H9 (cell line): ENCODE results near the gene TMEM254. TPM values are rescaled to one million over a fixed set of nuclear protein-coding genes. Genes with fewer than 3 reads are reported as not detected.

Source experiments
- DNase-seq: peaks from one replicate; pipeline ENCODE4 v3.0.0-alpha.2; 2017
- H2AFZ ChIP-seq: one replicate; pipeline ENCODE4 v1.6.1; 2013; ENCODE audit warnings: mild to moderate bottlenecking, low read length, control low read depth, moderate library complexity
- H2AK5ac ChIP-seq: 2 replicates; pipeline ENCODE4 v1.6.1; 2013; ENCODE audit warnings: low read length, control low read depth, mixed read lengths; ENCODE audit not compliant: insufficient read length
- H2BK120ac ChIP-seq: one replicate; pipeline ENCODE4 v1.6.1; 2013; ENCODE audit warnings: low read depth, mild to moderate bottlenecking, low read length, control low read depth, inconsistent platforms; ENCODE audit not compliant: poor library complexity, severe bottlenecking
- H2BK12ac ChIP-seq: 2 replicates; pipeline ENCODE4 v1.6.1; 2013; ENCODE audit warnings: low read length, control low read depth, mixed read lengths, low read depth; ENCODE audit not compliant: insufficient read length
- H2BK15ac ChIP-seq: 2 replicates; pipeline ENCODE4 v1.6.1; 2013; ENCODE audit warnings: low read depth, low read length, control low read depth
- H2BK20ac ChIP-seq: one replicate; pipeline ENCODE4 v1.6.1; 2013; ENCODE audit warnings: low read depth, mild to moderate bottlenecking, low read length, control low read depth, inconsistent platforms; ENCODE audit not compliant: poor library complexity, severe bottlenecking
- H2BK5ac ChIP-seq: 2 replicates; pipeline ENCODE4 v1.6.1; 2013; ENCODE audit warnings: low read length, control low read depth, mixed read lengths; ENCODE audit not compliant: insufficient read length
- H3K14ac ChIP-seq: 2 replicates; pipeline ENCODE4 v1.6.1; 2013; ENCODE audit warnings: low read length, control low read depth; ENCODE audit not compliant: insufficient read depth
- H3K18ac ChIP-seq: 2 replicates; pipeline ENCODE4 v1.6.1; 2013; ENCODE audit warnings: low read depth, mild to moderate bottlenecking, mixed read lengths, low read length, control low read depth; ENCODE audit not compliant: insufficient read length
- H3K23ac ChIP-seq: 2 replicates; pipeline ENCODE4 v1.6.1; 2013; ENCODE audit warnings: low read length, control low read depth, mixed read lengths, low read depth; ENCODE audit not compliant: insufficient read length
- H3K23me2 ChIP-seq: 2 replicates; pipeline ENCODE4 v1.6.1; 2013; ENCODE audit warnings: low read depth, mild to moderate bottlenecking, mixed read lengths, low read length, control low read depth; ENCODE audit not compliant: insufficient read length, poor library complexity, severe bottlenecking
- H3K27ac ChIP-seq: 2 replicates; pipeline ENCODE4 v1.5.1; 2013; ENCODE audit warnings: low read length, control low read depth, mixed read lengths, low read depth; ENCODE audit not compliant: insufficient read length
- H3K27me3 ChIP-seq: 2 replicates; pipeline ENCODE4 v1.6.1; 2013; ENCODE audit warnings: low read length, control low read depth, inconsistent platforms; ENCODE audit not compliant: insufficient read depth
- H3K4ac ChIP-seq: 2 replicates; pipeline ENCODE4 v1.6.1; 2013; ENCODE audit warnings: low read depth, mild to moderate bottlenecking, control low read depth, inconsistent platforms, low read length, moderate library complexity
- H3K4me1 ChIP-seq: 2 replicates; pipeline ENCODE4 v1.6.1; 2013; ENCODE audit warnings: low read length, control low read depth, inconsistent platforms; ENCODE audit not compliant: insufficient read depth
- H3K4me2 ChIP-seq: 2 replicates; pipeline ENCODE4 v1.6.1; 2013; ENCODE audit warnings: low read length, control low read depth, mixed read lengths; ENCODE audit not compliant: insufficient read length, insufficient read depth
- H3K56ac ChIP-seq: 2 replicates; pipeline ENCODE4 v1.6.1; 2013; ENCODE audit warnings: low read depth, mild to moderate bottlenecking, mixed read lengths, low read length, control low read depth; ENCODE audit not compliant: insufficient read length
- H3K79me1 ChIP-seq: 2 replicates; pipeline ENCODE4 v1.6.1; 2013; ENCODE audit warnings: low read depth, mild to moderate bottlenecking, moderate library complexity, low read length, control low read depth, inconsistent platforms; ENCODE audit not compliant: insufficient read depth, poor library complexity, severe bottlenecking
- H3K79me2 ChIP-seq: 2 replicates; pipeline ENCODE4 v1.6.1; 2013; ENCODE audit warnings: low read length, control low read depth, inconsistent platforms; ENCODE audit not compliant: insufficient read depth
- H3K9ac ChIP-seq: 2 replicates; pipeline ENCODE4 v1.6.1; 2013; ENCODE audit warnings: low read length, control low read depth, mixed read lengths; ENCODE audit not compliant: insufficient read length; ENCODE audit errors: extremely low read depth
- H3K9me3 ChIP-seq: one replicate; pipeline ENCODE4 v1.6.1; 2013; ENCODE audit warnings: low read depth, low read length, inconsistent platforms; ENCODE audit not compliant: control insufficient read depth
- H3T11ph ChIP-seq: one replicate; pipeline ENCODE4 v1.6.1; 2013; ENCODE audit warnings: mild to moderate bottlenecking, low read length, control low read depth, inconsistent platforms
- H4K20me1 ChIP-seq: one replicate; pipeline ENCODE4 v1.6.1; 2013; ENCODE audit not compliant: control insufficient read depth, insufficient read length, insufficient read depth
- H4K5ac ChIP-seq: 2 replicates; pipeline ENCODE4 v1.6.1; 2013; ENCODE audit warnings: low read depth, mild to moderate bottlenecking, mixed read lengths, low read length, control low read depth; ENCODE audit not compliant: insufficient read length
- H4K8ac ChIP-seq: replicated peaks from 2 replicates; pipeline ENCODE4 v1.6.1; 2013; ENCODE audit warnings: low read length, control low read depth, mixed read lengths, low read depth; ENCODE audit not compliant: insufficient read length
- H4K91ac ChIP-seq: 2 replicates; pipeline ENCODE4 v1.6.1; 2013; ENCODE audit warnings: low read depth, mild to moderate bottlenecking, moderate library complexity, mixed read lengths, low read length, control low read depth; ENCODE audit not compliant: insufficient read length
- H3K27ac Mint-ChIP-seq, 3 experiments: 2 replicates in 2 of 3; 3 replicates in 1 of 3; pipeline ENCODE4 v1.8.0; 2020 to 2021; ENCODE audit warnings: mixed read lengths in 3 of 3, mild to moderate bottlenecking in 1 of 3, moderate library complexity in 1 of 3
- H3K27me3 Mint-ChIP-seq: 2 replicates; pipeline ENCODE4 v1.8.0; 2021; ENCODE audit warnings: low read depth, mild to moderate bottlenecking, moderate library complexity, mixed read lengths
- H3K36me3 Mint-ChIP-seq, 3 experiments: 2 replicates in 2 of 3; 3 replicates in 1 of 3; pipeline ENCODE4 v1.8.0; 2020 to 2021; ENCODE audit warnings: low read depth in 3 of 3, mixed read lengths in 3 of 3; ENCODE audit not compliant: insufficient read depth in 1 of 3
- H3K4me1 Mint-ChIP-seq, 2 experiments: 2 replicates each; pipeline ENCODE4 v1.8.0; 2020; ENCODE audit warnings: mixed read lengths in 2 of 2
- H3K4me3 Mint-ChIP-seq, 2 experiments: 2 replicates in 1 of 2; 3 replicates in 1 of 2; pipeline ENCODE4 v1.8.0; 2020 to 2021; ENCODE audit warnings: mild to moderate bottlenecking in 2 of 2, mixed read lengths in 2 of 2, moderate library complexity in 1 of 2
- H3K9me3 Mint-ChIP-seq, 2 experiments: 2 replicates in 1 of 2; 3 replicates in 1 of 2; pipeline ENCODE4 v1.8.0; 2020; ENCODE audit warnings: mild to moderate bottlenecking in 2 of 2, mixed read lengths in 2 of 2, moderate library complexity in 1 of 2
- WGBS: extraction: QIAGEN DNeasy Blood & Tissue Kit; methylation state at CpG from one replicate; pipeline ENCODE4 v1.1.7; 2013; ENCODE audit warnings: missing lambda C conversion rate, low lambda C conversion rate, mixed read lengths; ENCODE audit not compliant: insufficient read length; ENCODE audit errors: extremely low coverage; 5-methylcytosine and 5-hydroxymethylcytosine counted together
- total RNA-seq: library from RNA; stranded (reverse); gene quantifications from 2 replicates; pipeline ENCODE4 v1.2.1, GENCODE V29; 2021
- TF ChIP-seq, protein P1 (sequence below): fragments of 200-600 bp; sonication (generic); conservative IDR thresholded peaks from 3 replicates; pipeline ENCODE4 v1.8.0; 2021; ENCODE audit warnings: antibody characterized with exemption, mild to moderate bottlenecking

Gene TMEM254
- total RNA-seq, 1 experiment from 2014 or later = 20.3 TPM

DNA sequence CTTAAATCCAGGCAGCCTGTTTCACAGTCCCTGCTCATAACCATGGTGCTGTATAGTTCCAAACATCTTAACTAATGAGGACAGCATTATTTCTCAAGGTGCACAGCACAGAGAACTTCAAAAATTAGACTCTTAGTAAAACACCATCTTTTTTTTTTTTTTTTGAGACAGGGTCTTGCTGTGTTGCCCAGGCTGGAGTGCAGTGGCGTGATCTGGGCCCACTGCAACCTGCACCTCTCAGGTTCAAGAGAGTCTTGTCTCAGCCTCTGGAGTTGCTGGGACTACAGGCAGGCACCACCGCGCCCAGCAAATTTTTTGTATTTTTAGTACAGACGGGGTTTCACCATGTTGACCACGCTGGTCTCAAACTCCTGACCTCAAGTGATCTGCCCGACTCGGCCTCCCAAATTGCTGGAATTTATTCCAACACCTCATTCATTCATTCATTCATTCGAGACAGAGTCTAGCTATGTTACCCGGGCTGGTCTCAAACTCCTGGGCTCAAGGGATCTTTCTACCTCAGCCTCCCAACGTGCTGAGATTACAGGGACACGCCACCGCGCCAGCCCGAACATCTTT, 507 bp upstream of the TMEM254 start:
- Histone ChIP-seq H3K23ac (no peak overlapping the region), H3K56ac (no peak overlapping the region), H3T11ph (no peak overlapping the region), H4K20me1 (no peaks in the 10 kb centered on the region), H2BK20ac (no peak overlapping the region), H3K4me1 (no peaks in the 10 kb centered on the region), H3K9ac (no peak overlapping the region), H2BK12ac (no peak overlapping the region), H3K14ac (no peak overlapping the region), H4K5ac (no peak overlapping the region), H2BK5ac (no peak overlapping the region), H2AK5ac (no peak overlapping the region), H3K23me2 (no peaks in the 10 kb centered on the region), H3K4me2 (peak overlapping the region; percentile 97), H2BK15ac (no peak overlapping the region), H4K91ac (no peak overlapping the region), H3K27me3 (no peaks in the 10 kb centered on the region), H4K8ac (no peak overlapping the region), H3K9me3 (no peaks in the 10 kb centered on the region), H3K4ac (no peak overlapping the region), H3K79me2 (no peaks in the 10 kb centered on the region), H2BK120ac (no peak overlapping the region), H3K27ac (no peak overlapping the region), H2AFZ (no peak overlapping the region), H3K79me1 (no peaks in the 10 kb centered on the region), H3K18ac (no peak overlapping the region)
- Mint-ChIP-seq H3K4me3 (peak overlapping the region; percentile 92), H3K27ac (peak overlapping the region in 2 of 3 experiments; percentile 37 to 94; a peak in 2 of 7 replicates), H3K4me1 (peaks cover 17 to 18% of the 10 kb centered on the region in 2 experiments), H3K36me3 (peaks cover 0 to 3% (median 3%) of the 10 kb centered on the region in 3 experiments; a peak in 3 of 7 replicates), H3K27me3 (no peaks in the 10 kb centered on the region), H3K9me3 (no peaks in the 10 kb centered on the region; a peak in 1 of 5 replicates)
- TF ChIP-seq, protein P1, sequence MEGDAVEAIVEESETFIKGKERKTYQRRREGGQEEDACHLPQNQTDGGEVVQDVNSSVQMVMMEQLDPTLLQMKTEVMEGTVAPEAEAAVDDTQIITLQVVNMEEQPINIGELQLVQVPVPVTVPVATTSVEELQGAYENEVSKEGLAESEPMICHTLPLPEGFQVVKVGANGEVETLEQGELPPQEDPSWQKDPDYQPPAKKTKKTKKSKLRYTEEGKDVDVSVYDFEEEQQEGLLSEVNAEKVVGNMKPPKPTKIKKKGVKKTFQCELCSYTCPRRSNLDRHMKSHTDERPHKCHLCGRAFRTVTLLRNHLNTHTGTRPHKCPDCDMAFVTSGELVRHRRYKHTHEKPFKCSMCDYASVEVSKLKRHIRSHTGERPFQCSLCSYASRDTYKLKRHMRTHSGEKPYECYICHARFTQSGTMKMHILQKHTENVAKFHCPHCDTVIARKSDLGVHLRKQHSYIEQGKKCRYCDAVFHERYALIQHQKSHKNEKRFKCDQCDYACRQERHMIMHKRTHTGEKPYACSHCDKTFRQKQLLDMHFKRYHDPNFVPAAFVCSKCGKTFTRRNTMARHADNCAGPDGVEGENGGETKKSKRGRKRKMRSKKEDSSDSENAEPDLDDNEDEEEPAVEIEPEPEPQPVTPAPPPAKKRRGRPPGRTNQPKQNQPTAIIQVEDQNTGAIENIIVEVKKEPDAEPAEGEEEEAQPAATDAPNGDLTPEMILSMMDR = no peak
- no CpG with 5 or more reads among the region's 14 CpGs for WGBS
- no peak for DNase-seq
